ENCODE measurements around the gene UNC13C.
"Not testable (repeated sequence)": the region's sequence is repeated elsewhere in the genome, so short reads cannot be mapped to it uniquely, and the experiment has no call there.

Gene UNC13C

DNA sequence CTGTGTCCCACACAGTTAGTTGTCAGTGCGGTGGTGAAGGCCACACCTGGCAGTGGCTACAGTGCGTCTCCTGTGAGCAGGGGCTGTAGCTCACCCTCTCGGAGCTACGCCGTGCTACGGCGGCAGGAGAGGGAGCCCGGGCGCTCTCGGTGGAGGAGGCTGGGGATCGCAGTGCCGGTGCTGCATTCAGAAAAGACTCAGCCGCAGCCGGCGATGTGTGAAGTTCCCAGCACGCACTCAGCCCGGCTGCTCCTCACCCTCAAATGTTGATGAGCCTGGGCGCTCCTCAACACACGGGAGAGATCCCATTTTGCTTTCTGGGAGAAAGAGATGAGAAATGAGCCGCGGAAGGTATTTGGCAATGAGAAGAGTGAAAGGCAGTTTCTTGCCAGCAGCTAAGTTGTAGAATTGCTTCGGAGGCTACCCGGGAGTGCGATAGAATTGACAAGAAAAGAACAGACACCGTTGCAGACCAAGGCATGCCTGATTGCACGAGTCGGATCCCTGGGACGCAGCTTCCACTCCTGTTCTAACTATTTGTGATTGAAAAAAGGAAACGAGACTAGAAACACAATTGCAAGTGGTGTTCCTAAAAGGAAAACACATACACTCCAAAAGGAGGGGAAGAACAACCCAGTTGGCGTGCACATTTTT, at the start of gene UNC13C:
Gene UNC13C (plus strand): TSS at position 189 of the 654 bp plus-strand sequence. CDS start 34,463 bp downstream, outside the sequence.
- peak; percentile 81 for DNase-seq

DNA sequence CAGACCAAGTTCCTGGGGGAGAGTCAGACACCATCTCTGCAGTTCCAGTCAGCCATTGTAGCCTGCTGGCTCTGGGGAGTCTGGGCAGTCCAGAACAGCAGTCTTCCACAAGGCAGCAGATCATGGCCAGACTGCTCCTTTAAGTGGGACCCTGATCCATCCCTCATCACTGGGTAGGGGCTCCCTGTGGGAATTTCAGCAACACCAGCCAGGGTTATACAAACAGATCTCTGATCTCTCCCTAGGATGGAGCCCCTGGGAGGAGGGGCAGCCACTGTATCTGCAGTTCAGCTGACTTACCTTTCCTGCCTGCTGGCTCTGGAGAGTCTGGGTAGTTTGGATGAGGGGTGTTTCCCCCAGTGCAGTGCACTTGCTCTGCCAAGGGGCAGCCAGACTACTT, 42.1 kb upstream of the UNC13C start:
- DNase-seq: no peak

DNA sequence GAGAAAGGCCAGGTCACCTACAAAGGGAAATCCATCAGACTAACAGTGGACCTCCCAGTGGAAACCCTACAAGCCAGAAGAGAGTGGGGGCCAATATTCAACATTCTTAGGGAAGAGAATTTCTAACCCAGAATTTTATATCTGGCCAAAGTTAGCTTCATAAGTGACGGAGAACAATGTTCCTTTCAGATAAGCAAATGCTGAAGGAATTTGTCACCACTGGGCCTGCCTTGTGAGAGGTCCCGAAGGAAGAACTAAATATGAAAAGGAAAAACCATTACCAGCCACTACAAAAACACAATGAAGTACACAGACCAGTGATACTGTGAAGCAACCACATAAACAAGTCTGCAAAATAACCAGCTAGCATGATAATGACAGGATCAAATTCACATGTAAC, 40.6 kb upstream of the UNC13C start:
- DNase-seq: not testable (repeated sequence)

DNA sequence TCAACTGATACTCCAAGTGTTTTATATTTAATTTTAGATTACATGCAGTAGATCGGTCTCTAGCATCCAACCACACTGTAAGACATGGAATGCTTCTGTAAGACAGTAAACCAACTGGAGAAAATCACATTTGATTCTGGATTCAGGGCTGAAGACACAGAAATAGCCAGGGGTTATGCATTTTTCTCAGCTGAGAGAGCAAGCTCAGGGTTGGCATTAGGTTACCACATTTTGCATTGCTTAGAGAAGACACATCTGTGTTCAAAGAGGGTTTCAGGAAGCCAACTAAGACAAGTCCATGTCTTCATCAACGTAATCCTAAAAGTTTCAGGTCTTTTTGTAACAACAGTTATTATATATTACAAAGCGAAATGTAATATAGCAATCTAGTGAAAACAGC, 27.7 kb upstream of the UNC13C start:
- no peak for DNase-seq

DNA sequence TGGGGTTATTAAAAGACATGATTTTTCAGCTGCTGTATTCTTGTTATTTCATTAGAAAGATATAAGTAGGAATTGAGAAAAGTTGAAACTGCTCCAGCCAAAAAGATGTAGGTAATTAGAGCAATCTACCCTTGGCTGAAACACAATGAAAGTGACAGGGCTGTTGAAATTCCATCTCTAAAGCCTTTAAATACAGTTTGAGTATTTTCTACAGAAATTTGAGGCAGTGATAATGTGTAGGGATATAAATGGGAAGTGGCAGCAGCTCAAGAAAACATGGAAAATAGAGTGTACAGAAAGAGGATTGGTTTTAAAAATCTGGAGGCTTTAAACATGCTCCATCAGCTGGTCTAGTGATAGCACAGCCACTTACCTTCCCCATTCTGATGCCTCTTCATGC, 22.8 kb upstream of the UNC13C start:
- DNase-seq: no peak

DNA sequence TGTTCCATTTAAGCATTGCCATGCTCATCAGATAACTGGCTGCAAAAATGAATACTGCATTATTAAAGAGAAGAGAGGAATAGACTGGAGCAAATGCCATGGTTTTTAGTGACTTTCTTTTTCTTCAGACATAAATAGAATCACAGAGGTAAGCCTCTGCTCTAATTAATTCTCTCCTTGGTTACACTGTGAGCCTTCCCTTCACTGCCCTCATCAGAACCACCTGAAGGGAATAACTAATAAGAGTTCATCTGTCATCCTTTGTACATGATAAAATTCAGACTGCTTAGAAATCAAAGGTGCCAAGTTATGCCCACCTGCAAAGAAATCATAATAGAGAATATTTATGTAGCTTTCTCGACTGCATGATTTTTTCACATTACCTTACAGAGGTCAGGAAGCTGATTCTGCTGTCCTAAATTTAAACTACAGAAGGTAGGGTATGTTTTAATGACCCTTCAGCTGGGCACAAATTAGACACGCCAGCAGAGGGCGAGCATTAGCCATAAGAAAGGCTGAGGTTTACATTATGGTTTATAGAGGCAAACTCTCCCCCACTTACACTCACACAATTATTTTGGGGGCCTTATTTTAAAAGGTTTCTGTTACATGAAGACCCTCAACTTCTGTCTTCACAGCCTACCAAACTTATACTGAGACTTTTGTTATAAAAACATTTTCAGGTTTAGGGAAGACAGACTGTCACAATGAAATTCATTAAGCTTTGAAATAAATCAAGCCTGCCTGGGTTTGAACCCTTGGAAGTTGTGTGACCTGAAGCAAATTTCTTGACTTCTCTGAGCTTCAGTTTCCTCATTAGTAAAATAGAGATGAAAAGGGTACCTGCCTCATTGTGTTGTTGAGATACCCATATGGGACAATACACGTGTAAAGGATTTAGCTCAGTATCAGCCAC, 15.3 kb upstream of the UNC13C start:
- peak; percentile 73 for DNase-seq

DNA sequence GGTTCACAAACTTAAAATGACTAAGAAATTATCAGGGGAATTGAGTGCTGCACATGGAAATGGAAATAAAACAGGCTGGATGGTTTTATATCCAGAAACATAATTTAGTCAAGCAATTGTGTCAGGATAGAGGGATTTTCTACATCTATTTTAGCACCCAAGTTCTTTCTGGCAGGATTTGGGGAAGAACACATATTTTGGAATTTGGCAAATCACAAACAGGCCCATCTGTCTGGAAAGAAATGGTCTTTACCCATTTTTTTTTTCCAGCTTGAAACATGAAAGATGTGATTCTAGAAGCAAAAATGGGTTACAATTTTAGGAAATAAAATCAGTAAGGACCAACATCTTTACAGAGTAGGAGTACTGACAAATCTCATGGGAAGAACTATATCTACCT, 14.4 kb upstream of the UNC13C start:
- DNase-seq: no peak

DNA sequence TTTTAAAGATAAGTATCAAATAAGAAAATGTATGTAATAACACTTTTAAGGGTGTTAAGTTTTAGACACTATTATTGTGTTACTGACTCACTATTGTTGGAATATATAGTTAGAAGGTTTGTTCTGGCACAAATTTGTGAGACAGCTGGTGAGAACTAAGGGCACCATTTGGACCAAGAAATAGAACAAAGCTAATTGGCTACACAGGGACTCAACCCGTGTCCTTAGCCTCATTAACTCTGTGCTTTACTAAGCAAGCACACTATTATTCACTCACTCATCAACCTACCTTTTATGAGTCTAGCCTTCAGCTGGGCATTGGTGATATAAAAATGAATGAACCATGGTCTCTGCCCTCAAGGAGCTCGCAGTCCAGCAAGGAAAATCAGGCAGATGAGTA, 4.1 kb upstream of the UNC13C start:
- peak; percentile 36 for DNase-seq

DNA sequence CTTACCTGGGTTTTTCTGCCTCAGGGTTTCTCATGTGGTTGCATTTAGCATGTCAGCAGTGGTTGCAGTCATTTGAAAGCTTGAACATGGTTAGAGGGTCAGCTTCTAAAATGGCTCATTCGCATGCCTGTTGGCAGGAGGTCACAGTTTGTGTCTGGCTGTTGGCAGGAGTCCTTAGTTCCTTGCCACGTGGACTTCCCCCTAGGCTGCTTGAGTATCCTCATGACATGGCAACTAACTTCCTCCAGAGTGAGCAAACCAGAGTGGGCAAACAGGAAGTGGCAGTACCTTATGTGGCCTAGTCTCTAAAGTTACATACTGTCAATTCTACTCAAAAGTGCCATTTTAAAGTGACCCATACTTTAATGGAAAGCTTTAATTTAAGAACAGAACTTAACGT, 3.4 kb upstream of the UNC13C start:
- peak; percentile 95 for DNase-seq

DNA sequence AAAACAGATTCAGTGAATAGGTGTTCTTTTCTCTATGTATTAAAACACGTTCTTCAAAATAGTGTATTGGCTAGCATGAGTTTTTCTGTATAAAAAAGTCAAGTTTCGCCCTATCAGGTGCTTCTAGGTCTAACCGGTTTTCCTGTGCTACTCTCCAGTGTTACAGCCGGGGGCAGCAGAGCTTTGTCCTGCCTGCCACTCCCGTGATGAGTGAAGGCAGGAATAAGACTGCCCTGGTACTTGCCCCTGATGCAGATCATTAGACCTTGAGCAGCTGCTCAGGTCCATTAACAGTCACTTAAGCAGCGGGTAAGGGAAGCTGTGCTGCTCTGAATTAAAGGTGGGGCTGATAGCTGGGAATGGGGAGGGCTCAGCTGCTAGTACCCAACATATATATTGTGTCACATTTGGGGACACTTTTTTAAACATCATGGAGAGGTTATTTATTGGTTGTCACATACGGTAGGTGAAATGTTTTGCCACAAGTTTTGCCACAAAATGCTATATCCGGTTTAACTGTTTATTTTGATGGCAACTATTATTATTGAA, 1.3 kb upstream of the UNC13C start:
- peak; percentile 88 for DNase-seq

DNA sequence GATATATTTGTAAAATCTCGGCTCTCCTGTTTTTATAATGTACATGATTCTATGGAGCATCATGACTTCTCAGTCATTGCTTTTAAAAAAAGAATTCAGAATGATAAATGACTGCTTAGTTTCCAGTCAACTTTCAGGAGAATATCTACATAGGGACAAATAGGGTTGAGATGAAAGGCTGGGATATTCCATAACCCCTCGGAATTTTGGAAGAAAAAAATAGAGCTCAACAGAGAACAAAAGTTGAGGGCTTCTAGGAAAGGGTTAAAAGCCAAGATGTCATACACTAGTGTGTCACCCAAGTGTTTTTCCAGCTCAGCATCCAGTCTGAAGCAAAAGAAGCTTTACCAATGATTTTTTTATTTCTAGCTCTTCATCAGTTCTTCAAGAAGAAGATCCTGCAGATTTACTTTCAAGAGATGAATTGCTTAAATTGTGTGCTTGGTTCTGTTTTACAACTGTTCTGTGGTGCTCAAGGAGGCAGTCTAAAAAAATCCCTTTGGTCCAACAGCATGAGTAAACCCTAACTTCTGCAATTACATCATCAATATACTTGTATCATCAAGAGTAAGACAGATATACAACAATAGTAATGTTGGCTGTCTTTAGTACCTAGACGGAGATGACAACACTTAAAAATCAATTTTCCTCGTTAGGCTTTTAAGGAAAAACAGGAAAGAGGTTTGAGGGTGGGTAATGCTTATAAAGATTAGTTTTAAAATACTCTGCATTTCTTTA, 979 bp downstream of the UNC13C start:
- peak; percentile 11 for DNase-seq

DNA sequence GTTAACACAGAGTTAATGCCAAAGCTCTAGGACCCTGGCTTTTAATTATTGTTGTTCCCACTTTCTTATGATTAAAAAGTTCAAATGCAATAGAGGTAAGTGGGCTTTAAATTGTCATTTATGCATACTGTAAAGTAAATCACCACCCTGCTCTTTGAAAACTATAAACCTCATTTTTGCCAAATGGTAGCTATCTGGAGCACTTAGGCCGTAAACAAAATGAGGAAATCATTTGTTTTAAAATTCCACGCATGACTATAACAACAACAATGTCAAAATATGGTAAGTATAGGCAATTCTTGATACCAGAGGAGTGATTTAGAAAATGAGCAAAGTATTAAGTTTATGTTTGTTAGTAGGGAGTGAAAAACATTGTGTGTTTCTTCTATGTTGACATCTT, 1.8 kb downstream of the UNC13C start:
- DNase-seq: no peak

DNA sequence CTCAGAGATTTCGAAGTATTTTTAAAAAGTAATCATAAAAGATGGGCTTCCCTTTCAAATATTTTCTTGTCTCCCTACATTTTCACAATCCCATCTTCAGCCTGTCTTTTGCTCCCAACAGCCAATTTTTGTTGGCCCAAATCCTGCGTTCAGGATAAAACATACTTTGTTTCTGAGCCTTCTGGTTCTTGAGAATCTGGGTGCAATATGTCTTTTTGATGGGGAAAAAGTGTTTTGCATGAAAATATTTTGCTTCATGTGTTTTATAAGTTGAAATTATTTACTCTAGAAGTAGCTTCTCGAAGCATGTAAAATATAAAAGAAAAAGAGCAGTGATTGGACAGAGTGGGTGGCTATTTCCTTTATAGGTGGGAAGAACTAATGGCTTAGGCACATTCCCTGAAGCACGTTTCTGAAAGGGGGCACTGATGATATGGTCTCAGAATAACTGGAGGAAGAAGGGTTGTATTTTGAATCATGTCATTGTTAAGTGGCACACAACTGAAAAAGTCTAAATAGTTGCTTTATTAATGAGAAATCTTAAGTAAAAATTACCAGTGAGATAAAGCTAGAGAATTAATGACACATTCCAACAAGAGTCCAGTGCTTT, 3.9 kb downstream of the UNC13C start:
- DNase-seq: no peak

DNA sequence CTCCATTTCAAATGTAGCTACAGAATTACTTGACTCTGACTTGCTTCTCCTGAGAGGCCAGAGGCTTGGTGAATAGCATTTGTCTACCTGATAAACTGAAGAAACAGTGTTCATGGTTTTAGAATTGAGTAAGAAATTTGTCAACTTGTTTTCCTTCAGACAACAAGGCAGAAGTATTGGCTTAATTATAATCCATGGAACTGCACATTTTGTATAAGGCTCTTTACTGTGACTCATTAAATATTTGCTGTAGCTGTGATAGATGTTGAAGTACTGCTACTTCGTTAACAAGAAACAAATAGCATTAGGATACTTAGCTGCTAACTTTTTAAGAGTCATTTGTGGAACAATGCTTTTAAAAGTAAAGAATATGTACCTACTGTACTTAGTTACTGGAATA, 4.6 kb downstream of the UNC13C start:
- DNase-seq: no peak

DNA sequence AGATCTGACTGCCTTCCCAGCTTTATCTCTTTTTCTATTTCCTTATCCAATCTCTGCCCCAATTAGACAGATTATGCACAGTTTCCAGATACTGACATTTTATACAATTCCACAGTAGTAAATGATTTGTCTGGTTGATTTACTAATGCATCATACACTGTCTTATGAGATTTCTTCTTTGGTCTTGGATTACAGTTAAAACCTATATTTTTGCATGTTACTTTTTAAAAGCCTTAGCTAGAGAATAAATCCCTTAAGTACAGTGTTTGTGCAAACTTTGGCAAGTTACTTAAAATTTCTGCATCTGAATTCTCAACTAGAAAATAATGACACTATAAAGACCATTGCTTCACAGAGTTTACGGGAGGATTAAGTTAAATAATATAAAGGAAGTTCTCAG, 6.0 kb downstream of the UNC13C start:
- DNase-seq: no peak

DNA sequence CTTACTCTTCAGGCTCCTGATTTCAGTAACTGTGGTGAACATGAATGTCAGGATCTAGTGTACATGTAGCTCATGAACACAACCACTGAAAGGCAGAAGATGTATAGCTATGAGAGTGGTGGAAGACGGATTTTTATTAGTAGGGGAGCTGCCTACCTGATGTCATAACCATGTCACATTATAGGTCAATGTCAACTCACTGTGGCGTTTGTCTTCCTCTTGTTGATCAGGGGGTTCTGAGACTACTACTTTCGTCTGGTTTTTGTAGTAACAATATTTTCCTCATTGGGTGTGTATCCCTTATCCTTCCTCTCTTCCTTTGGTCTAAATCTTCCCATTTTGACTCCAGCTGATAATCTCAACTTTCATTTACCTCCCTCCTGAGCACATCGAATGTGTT, 7.3 kb downstream of the UNC13C start:
- DNase-seq: no peak

DNA sequence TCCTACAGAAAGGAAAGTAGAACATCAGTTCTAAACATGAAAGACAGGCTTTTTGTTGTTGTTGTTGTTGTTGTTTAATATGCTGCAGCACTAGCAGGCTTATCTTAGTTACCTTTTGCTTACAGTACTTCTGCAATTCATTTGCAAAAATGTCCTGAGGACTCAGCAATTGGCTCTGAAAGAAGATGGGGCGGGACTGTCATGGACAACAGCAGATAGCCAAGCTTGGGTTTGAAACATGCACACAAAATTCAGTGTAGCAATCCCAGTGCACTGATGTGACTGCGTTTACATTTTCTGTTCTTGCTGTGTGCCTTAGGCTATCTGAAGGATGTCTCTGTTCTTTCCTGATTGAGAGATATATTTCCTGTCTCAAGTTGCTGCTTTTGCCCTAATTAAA, 9.2 kb downstream of the UNC13C start:
- DNase-seq: no peak

DNA sequence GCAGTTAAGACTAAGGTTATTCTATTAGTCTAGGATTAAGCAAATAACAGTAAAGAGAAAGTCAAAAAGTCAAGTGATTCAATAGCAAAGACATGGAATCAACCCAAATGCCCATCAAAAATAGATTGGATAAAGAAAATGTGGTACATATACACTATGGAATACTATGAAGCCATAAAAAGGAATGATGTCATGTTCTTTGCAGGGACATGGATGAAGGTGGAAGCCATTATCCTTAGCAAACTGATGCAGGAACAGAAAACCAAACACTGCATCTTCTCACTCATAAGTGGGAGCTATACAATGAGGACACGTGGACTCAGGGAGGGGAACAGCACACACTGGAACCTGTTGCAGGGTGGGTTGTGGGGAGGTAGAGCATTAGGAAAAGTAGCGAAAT, 29.0 kb downstream of the UNC13C start:
- no peak for DNase-seq

DNA sequence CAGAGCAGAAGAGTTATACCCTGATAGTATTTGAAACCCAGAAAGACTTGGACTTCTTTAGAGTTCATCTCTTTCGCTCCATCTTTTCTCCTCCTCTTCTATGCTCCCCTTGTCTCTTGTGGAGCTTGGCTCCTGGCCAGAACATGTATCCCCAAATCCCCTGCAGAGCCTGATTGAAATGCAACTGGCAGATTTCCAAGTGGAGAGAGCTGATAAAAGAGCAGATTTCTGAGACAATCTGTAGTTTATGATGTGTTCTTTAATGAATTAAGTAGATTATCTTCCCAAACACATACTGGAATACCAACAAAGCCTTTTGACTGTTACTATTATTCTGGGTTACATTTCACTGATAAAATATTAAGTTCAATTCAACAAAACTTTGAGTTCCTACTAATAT, 33.4 kb downstream of the UNC13C start:
- DNase-seq: no peak

DNA sequence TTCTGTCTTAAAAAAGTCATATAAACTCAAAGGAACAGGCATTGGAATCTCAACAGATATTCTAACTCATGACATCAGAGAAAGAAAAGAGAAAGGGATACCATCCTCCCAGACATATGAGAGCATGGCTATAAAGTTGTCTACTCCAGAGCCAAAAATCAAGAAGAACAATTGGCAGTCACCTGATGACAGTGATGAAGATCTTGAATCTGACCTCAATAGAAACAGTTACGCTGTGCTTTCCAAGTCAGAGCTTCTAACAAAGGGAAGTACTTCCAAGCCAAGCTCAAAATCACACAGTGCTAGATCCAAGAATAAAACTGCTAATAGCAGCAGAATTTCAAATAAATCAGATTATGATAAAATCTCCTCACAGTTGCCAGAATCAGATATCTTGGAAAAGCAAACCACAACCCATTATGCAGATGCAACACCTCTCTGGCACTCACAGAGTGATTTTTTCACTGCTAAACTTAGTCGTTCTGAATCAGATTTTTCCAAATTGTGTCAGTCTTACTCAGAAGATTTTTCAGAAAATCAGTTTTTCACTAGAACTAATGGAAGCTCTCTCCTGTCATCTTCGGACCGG, 35.9 kb downstream of the UNC13C start:
- DNase-seq: no peak

DNA sequence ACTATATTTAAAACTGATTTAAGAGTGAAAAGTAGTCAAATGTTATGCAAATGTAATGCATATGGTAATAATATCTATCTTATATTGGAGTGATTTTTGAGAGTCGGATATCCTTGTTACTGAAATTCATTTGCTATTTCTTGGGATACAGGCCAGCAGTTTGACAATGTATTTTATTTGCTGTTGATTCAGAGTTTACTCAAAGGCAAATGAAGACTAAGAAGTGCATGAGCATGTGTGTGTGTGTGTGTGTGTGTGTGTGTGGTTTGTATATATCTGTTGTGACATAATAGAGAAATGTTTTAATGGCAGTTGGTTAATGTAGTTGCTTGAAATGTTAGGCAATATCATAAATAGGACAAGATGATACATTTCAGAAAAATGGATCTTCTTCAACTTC, 39.0 kb downstream of the UNC13C start:
- DNase-seq: no peak

DNA sequence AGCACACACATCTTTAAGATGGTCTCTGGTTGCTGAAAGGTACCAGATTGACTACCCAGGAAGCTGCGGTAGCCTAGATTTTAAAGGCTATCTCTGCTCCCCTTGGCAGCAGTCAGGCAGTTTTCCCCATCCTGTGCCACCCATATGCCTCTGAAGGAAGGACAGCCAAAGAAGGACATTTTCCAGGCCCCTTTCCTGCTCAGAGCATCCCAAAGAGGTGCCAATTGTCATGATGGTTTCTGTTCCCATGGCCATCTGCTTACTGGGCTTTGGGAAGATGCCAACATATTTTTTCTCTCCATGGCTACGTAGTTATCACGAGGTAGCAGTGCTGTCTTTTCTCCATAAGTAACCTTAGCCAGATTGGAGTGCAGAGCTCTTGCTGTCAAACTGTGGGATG, 39.7 kb downstream of the UNC13C start:
- no peak for DNase-seq

DNA sequence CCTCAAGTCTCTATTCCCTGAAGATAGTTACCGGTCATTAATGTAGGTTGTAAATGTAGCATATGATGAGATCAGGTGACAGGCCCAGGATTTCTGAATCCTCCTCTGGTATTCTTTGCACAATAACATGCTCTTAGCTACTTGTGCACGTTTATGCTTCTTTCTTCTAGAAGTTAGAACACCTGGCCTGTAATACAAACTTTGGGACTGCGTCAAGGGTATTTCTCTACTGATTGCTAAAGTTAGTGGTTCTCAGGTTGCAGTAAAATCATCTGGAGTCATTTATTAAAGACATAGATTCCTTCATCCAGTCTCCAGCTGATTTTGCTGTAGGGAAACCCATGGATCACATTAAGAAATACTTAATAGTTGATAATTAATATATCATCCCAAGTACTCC, 48.0 kb downstream of the UNC13C start:
- DNase-seq: no peak
